HepG2 (cell line): ENCODE data around the gene SLC6A7. TPM values are rescaled to one million over a fixed set of nuclear protein-coding genes. Genes with fewer than 3 reads are reported as not detected.
A peak's percentile ranks its signal among the peaks of the same experiment; 100 is the strongest.

Experiments used
- NR2F6 ChIP-seq, 2 experiments: IDR thresholded peaks; 2 replicates each; pipeline ENCODE4 v1.6.1; 2016; ENCODE audit warnings: antibody characterized with exemption in 1 of 2, mild to moderate bottlenecking in 1 of 2
- polyA plus RNA-seq, 8 experiments: library from polyadenylated mRNA; depleted of rRNA in 3 of 8; stranded (reverse) in 7 of 8; unstranded in 1 of 8; fragments of >200 nt; fragmentation: Illumina TruSeq in 4 of 8; extraction: Trizol in 4 of 8; gene quantifications; 2 replicates each; pipeline versions ENCODE4 v1.2.1 to v1.2.3, GENCODE V29; 2011 to 2016; ENCODE audit warnings: low read depth in 4 of 8, missing spikeins in 1 of 8, mixed read lengths in 1 of 8; ENCODE audit not compliant: insufficient read depth in 1 of 8
- total RNA-seq, 5 experiments: library from RNA; depleted of rRNA; stranded (reverse); fragments of >200 nt; fragmentation: Illumina TruSeq; extraction: Trizol; gene quantifications; 2 replicates each; pipeline ENCODE4 v1.2.3, GENCODE V29; 2016; ENCODE audit warnings: low read depth in 1 of 5
- TF ChIP-seq, protein P1 (sequence below): sonication (generic); formaldehyde crosslinking; IDR thresholded peaks from 2 replicates; pipeline ENCODE4 v1.4.0; 2020; ENCODE audit warnings: missing genetic modification reagents, mild to moderate bottlenecking, borderline replicate concordance
- TF ChIP-seq, protein P2 (sequence below): sonication (generic); formaldehyde crosslinking; IDR thresholded peaks from 2 replicates; pipeline ENCODE4 v1.4.0; 2020; ENCODE audit warnings: missing genetic modification reagents, borderline replicate concordance
- TF ChIP-seq, protein P3 (sequence below): sonication (generic); formaldehyde crosslinking; IDR thresholded peaks from 2 replicates; pipeline ENCODE4 v1.4.0; 2020; ENCODE audit warnings: missing genetic modification reagents
- TF ChIP-seq, protein P4 (sequence below): IDR thresholded peaks from 2 replicates; pipeline ENCODE4 v1.6.1; 2016; ENCODE audit warnings: missing biosample characterization, missing genetic modification reagents, low read depth
- TF ChIP-seq, protein P5 (sequence below): sonication (generic); formaldehyde crosslinking; IDR thresholded peaks from 2 replicates; pipeline ENCODE4 v1.4.0; 2020; ENCODE audit warnings: mild to moderate bottlenecking, missing genetic modification reagents

The SLC6A7 gene
- total and polyA plus RNA-seq, 2 of the 13 experiments (the other 11 are each of a cell fraction or from before 2014, with no cell fraction given) = not detected

DNA sequence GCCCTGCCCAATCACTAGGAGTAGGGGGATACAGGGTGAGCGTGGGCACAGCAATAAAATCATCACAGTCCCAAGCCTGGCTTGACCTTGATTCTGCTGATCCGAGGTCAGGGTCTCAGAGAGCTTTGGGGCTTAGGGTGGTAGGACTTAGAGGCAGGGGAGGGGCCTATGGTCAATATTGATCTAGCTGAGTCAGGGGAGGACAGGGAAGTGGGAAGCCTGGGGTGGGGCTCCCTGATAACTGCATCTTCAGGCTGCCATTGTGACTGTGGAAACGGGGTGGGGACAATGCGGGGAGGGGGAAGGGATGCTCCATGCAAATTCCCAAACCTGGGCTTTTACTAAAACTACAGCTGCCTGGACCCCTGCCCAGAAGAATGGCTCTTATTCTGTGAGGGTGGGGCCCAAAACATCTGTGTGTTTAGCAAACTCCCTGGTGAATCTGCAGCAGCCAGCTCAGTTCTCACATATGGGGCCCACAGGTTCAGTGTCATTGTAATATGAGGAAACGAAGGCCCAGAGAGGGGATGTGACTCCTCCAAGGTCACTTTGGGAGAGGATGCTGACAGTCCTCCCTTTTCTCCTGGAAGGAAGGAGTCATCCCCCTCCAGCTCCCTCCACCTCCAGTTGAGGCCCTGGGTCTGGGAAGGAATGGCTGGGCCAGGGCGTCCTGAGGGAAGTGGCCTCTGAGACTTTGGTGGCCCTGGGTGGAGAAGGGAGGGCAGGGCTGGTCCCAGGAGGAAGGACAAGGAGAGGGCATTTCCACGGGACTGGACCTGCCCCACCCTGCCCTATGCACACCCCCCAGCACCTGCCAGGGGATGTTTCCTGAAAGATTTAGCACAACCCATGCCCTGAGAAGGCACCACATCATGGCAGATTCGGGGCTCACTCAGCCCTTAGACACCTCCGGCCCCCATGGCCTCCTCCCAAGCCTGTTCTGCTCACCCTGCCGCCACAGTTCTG lies 26.4 kb downstream of the SLC6A7 start (continued):
- TF ChIP-seq, protein P1, sequence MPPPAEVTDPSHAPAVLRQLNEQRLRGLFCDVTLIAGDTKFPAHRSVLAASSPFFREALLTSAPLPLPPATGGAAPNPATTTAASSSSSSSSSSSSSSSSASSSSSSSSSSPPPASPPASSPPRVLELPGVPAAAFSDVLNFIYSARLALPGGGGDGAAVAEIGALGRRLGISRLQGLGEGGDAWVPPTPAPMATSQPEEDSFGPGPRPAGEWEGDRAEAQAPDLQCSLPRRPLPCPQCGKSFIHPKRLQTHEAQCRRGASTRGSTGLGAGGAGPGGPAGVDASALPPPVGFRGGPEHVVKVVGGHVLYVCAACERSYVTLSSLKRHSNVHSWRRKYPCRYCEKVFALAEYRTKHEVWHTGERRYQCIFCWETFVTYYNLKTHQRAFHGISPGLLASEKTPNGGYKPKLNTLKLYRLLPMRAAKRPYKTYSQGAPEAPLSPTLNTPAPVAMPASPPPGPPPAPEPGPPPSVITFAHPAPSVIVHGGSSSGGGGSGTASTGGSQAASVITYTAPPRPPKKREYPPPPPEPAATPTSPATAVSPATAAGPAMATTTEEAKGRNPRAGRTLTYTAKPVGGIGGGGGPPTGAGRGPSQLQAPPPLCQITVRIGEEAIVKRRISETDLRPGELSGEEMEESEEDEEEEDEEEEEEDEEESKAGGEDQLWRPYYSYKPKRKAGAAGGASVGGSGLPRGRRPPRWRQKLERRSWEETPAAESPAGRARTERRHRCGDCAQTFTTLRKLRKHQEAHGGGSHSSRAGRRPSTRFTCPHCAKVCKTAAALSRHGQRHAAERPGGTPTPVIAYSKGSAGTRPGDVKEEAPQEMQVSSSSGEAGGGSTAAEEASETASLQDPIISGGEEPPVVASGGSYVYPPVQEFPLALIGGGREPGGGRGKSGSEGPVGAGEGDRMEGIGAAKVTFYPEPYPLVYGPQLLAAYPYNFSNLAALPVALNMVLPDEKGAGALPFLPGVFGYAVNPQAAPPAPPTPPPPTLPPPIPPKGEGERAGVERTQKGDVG (CRISPR knock-in tag) = no peak
- TF ChIP-seq, protein P2, sequence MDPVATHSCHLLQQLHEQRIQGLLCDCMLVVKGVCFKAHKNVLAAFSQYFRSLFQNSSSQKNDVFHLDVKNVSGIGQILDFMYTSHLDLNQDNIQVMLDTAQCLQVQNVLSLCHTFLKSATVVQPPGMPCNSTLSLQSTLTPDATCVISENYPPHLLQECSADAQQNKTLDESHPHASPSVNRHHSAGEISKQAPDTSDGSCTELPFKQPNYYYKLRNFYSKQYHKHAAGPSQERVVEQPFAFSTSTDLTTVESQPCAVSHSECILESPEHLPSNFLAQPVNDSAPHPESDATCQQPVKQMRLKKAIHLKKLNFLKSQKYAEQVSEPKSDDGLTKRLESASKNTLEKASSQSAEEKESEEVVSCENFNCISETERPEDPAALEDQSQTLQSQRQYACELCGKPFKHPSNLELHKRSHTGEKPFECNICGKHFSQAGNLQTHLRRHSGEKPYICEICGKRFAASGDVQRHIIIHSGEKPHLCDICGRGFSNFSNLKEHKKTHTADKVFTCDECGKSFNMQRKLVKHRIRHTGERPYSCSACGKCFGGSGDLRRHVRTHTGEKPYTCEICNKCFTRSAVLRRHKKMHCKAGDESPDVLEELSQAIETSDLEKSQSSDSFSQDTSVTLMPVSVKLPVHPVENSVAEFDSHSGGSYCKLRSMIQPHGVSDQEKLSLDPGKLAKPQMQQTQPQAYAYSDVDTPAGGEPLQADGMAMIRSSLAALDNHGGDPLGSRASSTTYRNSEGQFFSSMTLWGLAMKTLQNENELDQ = no peak
- TF ChIP-seq, protein P3, sequence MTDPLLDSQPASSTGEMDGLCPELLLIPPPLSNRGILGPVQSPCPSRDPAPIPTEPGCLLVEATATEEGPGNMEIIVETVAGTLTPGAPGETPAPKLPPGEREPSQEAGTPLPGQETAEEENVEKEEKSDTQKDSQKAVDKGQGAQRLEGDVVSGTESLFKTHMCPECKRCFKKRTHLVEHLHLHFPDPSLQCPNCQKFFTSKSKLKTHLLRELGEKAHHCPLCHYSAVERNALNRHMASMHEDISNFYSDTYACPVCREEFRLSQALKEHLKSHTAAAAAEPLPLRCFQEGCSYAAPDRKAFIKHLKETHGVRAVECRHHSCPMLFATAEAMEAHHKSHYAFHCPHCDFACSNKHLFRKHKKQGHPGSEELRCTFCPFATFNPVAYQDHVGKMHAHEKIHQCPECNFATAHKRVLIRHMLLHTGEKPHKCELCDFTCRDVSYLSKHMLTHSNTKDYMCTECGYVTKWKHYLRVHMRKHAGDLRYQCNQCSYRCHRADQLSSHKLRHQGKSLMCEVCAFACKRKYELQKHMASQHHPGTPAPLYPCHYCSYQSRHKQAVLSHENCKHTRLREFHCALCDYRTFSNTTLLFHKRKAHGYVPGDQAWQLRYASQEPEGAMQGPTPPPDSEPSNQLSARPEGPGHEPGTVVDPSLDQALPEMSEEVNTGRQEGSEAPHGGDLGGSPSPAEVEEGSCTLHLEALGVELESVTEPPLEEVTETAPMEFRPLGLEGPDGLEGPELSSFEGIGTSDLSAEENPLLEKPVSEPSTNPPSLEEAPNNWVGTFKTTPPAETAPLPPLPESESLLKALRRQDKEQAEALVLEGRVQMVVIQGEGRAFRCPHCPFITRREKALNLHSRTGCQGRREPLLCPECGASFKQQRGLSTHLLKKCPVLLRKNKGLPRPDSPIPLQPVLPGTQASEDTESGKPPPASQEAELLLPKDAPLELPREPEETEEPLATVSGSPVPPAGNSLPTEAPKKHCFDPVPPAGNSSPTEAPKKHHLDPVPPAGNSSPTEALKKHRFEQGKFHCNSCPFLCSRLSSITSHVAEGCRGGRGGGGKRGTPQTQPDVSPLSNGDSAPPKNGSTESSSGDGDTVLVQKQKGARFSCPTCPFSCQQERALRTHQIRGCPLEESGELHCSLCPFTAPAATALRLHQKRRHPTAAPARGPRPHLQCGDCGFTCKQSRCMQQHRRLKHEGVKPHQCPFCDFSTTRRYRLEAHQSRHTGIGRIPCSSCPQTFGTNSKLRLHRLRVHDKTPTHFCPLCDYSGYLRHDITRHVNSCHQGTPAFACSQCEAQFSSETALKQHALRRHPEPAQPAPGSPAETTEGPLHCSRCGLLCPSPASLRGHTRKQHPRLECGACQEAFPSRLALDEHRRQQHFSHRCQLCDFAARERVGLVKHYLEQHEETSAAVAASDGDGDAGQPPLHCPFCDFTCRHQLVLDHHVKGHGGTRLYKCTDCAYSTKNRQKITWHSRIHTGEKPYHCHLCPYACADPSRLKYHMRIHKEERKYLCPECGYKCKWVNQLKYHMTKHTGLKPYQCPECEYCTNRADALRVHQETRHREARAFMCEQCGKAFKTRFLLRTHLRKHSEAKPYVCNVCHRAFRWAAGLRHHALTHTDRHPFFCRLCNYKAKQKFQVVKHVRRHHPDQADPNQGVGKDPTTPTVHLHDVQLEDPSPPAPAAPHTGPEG = no peak
- TF ChIP-seq, protein P4, sequence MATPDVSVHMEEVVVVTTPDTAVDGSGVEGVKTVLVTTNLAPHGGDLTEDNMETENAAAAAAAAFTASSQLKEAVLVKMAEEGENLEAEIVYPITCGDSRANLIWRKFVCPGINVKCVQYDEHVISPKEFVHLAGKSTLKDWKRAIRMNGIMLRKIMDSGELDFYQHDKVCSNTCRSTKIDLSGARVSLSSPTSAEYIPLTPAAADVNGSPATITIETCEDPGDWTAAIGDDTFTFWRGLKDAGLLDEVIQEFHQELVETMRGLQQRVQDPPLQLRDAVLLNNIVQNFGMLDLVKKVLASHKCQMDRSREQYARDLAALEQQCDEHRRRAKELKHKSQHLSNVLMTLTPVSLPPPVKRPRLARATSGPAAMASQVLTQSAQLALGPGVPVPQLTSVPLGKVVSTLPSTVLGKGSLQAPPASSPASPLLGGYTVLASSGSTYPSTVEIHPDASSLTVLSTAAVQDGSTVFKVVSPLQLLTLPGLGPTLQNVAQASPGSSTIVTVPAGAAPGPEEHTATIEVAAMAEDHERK (CRISPR knock-in tag) = no peak
- TF ChIP-seq, protein P5, sequence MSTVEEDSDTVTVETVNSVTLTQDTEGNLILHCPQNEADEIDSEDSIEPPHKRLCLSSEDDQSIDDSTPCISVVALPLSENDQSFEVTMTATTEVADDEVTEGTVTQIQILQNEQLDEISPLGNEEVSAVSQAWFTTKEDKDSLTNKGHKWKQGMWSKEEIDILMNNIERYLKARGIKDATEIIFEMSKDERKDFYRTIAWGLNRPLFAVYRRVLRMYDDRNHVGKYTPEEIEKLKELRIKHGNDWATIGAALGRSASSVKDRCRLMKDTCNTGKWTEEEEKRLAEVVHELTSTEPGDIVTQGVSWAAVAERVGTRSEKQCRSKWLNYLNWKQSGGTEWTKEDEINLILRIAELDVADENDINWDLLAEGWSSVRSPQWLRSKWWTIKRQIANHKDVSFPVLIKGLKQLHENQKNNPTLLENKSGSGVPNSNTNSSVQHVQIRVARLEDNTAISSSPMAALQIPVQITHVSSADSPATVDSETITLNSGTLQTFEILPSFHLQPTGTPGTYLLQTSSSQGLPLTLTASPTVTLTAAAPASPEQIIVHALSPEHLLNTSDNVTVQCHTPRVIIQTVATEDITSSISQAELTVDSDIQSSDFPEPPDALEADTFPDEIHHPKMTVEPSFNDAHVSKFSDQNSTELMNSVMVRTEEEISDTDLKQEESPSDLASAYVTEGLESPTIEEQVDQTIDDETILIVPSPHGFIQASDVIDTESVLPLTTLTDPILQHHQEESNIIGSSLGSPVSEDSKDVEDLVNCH (CRISPR knock-in tag) = no peak
- 0 out of 2 replicates have a peak, but pooled peaks have one; percentile 24 for TF ChIP-seq NR2F6 (IDR thresholded peaks at IDR 0.05)
- TF ChIP-seq NR2F6 (CRISPR knock-in tag; IDR thresholded peaks at IDR 0.05) = peak; percentile 37; the same call in 1 of the 2 replicates
